ENCODE data around the gene BMP7. TPM values are rescaled to one million over a fixed set of nuclear protein-coding genes. Genes with fewer than 3 reads are reported as not detected.
"Not testable (repeated sequence)": the region's sequence is repeated elsewhere in the genome, so short reads cannot be mapped to it uniquely, and the experiment has no call there.

The BMP7 gene
- total RNA-seq, 2 experiments from 2014 or later = not detected

DNA sequence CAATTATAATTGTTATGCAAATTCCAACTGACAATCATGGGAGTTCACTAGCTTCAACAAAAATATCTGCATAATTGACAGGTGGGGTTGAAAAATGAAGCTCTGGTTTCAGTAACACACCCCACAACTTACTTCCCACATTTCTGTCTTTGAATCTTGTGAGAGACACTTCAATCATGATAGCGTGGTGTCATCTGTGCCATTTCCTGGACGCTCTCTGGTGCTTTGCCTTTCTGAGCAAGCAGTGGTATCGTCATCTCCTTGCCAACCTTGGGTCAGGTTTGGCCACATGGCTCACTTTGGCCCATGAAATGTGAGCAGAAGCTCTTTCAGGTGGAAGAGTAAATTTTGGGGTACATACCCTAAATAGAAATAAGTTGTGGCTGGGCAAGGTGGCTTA, 10.2 kb downstream of the BMP7 start:
- POLR2A ChIA-PET = no interaction called here

DNA sequence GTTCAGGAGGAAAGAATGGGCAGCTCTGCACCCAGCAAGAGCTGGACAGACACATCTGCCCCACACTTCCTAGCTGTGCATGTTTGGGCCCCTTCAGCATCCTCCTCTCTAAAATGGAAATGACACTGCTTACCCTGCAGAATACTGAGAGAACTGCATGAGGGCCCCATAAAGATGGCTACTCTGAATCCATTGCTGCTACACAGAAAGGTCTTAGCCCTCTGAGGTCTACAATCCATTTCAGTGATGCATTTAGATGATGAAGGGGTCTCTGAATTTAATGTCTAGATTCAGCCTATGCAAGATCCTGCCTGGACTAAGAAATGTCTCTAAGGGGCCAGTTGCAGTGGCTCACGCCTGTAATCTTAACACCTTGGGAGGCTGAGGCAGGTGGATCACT, 11.3 kb downstream of the BMP7 start:
- ChIA-PET CTCF (no interaction called here), POLR2A (no interaction called here)

More for the DNA sequence above, 10.2 kb downstream of the BMP7 start:
- CTCF ChIA-PET = no interaction called here

DNA sequence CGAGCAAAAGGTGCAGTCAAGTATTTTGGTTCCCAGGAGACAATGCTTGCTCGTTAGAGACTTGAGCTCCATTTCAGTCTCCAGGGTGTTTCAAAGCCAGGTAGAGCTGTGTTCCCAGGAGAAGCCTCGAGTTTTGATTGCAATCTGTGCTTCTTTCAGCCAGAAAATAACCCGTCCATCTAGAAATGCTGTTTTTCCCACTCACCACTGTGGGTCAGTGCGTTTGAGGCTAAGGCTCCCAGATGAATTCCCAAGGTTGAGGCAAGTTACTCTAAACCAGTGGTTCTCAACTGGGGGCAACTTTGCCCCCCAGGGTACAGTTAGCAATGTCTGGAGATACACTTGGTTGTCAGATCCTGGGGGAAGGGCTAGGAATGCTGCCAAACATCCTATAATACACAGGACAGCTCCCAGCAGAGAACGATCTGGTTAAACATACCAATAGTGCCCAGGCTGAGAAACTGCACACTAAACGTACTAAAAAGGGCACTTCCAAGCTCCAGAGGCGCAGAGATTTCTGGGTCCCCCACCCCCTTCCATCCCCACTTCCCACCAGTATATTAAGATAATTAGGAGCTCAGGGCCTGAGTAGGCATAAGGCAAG, 13.8 kb downstream of the BMP7 start:
- ChIA-PET POLR2A (no interaction called here), CTCF (no interaction called here)

DNA sequence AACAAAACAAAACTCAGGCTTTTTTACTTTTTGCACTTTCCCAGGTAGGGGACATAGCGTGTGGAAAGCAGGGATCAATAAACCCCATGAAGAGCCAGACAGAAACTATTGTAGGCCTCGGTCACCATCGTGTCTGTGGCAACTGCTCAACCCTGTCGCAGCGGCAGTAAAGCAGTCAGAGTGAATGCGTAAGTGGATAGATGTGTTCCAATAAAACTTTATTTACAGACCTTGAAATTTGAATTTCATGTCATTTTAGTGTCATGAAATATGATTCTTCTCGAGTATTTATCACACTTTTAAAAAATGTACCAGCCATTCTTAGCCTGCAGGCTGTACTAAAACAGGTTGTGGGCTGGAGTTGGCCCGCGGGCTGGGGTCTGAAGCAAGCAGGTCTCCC, 14.5 kb downstream of the BMP7 start:
- ChIA-PET POLR2A (no interaction called here), CTCF (no interaction called here)

DNA sequence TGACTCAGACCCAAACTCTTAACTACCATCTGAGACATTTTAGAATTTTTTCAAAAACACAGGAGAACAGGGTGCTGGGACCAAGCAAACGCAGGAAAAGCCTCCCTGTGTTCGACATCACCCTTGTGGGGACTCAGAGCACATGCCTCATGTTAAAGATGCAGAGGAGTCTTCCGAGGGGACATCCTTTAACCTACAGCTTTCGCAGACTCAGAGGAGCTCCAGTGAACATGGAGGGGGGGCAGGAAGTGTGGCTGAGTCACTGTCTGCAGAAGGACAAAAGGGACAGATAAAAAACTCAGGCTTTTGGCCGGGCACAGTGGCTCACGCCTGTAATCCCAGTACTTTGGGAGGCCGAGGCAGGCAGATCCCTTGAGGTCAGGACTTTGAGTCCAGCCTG, 15.1 kb downstream of the BMP7 start:
- ChIA-PET POLR2A (no interaction called here), CTCF (no interaction called here)

DNA sequence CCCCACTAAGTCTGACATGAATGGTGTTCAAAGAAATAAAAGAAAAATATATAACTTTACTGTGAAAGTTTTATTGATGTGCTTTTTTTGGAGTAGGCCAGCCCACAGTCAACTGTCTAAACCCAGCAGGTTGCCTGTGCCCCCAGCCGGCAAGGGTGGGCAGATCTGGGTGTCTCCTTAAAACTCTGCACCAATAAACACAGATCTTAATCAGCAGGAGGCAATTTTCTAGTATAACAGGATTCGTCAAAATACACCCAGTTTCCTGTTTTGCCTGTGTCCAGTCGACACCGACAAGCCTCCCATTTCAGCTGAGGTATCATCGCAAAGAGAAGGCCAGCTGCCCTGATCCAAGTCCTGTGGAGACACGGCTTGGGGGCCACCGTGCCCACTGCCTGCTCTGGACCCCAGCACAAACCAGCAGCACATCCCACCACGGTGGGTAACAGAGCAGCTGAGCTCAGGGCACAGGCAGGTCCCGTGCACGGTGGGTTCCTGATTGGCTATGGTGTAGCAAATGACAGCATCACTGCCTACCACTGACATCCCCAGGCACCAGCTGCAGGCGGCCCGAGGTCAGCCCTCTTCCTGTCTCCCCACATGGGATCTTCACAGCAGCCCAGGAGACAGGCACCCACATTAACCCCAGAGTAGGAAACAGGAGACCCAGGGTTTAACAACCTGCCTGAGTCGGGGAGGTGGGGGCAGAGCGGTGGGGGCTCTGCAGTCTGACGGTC, 15.7 kb downstream of the BMP7 start:
- POLR2A ChIA-PET = no interaction called here
- CTCF ChIA-PET = no interaction called here

DNA sequence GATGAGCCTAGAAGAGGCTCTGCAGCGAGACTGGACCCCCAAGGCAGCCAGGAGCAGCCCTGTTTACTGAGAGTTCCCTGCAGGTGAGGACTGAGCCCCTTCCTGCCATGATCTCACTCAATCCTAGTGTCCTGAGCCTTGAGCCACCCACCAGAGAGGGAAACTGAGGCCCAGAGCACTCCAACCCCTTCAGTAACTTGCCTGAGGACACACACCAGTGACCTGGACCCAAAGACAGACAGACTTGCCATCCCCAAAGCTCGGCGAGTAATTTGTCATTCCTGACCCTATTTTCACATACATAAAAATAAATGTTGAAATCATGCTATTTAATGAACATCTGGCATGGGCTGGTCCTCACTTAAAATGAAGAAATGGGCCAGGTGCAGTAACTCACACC, 16.7 kb downstream of the BMP7 start:
- POLR2A ChIA-PET = no interaction called here

DNA sequence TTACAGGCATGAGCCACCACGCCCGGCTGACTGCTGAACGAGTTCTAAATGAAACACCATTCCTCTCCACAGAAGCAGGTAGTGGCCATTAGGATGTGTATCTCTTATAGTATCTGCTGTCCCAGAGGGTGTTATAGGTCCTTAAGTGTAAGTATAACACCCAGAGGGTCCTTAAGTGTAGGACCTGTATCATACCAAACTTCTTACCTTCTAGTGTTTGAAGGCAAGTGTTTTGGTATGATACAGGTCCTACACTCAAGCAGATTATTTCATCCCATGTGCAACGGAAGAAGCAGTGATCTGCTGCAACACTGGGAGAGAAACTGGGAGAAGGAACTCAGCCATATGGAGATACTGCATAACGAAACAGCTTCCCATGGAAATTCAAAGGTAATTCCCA, 17.4 kb downstream of the BMP7 start:
- CTCF ChIA-PET = no interaction called here
- POLR2A ChIA-PET = no interaction called here

More for the DNA sequence above, 16.7 kb downstream of the BMP7 start:
- CTCF ChIA-PET = no interaction called here

DNA sequence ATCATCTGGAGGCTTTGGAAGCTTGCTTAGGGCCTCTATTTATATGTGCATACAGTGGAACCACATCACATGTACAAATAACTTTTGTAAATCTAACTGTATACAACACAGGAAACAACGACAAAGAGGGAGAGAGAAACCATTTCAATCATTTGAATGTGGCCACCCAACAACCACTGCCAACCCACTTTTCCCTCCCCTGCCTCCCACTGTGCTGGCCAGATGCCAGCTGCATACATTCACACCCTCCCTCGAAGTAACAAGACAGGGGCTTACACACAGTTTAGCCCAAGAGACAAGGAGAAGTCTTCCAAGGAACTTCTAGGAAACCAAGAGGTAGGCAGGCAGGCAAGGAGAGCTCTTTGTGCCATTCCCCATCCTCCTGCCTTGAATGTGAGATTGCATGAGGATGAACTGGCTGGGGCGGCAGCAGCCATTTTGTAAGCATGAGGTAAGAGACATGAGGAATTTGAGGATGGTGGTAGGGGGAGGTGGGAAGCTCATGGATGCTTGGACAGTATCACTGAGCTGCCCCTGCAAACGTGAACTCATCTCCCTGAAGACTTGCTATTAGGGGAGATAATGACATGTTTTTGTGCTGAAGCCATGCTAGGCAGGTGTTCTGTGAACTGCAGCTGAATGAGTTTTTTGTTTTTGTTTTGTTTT, 18.2 kb downstream of the BMP7 start:
- CTCF ChIA-PET = no interaction called here
- POLR2A ChIA-PET = no interaction called here

DNA sequence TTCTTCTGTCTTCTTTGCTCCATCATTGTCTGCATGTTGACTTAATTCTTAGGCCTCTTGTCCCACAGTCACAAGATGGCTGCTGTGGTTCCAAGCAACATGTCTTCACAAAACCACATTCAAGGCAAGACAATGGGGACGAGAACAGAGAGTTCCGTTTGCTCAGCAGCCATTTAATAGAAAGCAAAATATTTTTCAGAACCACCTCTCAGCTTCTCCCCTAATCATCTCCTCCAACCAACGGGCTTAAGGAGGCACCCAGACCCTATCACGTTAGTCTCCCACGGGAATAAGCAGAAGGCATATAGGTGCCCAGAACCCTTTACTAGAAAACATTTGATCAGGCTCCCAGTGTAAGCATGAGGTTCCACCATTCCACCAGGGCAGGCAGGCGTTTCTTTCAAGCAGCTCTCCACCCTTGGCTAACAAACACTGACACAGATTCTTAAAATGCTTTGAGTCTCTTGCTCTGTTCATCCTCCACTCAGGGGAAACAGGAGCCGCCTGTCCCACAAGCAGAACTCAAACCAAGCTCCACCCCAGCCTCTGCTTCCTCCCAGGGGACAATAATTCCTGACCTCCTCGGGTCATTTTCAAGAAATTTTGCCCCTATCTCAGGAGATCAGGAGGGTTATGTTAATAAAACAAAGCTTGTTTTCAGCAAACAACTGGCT, 19.0 kb downstream of the BMP7 start:
- POLR2A ChIA-PET = no interaction called here
- CTCF ChIA-PET = no interaction called here

DNA sequence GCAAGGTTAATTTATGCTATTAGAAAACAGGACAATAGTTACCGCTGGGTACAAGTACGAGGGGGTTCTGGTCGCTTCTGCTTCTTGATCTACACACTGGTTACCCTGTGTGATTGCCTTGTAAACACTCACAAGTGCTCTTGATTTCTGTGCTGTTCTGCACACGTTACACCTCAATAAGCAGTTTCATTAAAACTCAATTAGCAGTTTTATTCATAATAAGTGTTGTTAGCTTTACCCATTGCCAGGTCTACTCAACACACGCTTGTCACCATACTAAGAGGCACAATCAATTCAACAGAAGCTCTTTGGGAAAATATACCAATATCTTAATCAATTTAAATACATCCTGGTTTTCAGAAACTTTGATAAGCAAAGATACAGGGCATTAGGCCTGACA, 20.4 kb downstream of the BMP7 start:
- CTCF ChIA-PET = no interaction called here
- POLR2A ChIA-PET = no interaction called here

DNA sequence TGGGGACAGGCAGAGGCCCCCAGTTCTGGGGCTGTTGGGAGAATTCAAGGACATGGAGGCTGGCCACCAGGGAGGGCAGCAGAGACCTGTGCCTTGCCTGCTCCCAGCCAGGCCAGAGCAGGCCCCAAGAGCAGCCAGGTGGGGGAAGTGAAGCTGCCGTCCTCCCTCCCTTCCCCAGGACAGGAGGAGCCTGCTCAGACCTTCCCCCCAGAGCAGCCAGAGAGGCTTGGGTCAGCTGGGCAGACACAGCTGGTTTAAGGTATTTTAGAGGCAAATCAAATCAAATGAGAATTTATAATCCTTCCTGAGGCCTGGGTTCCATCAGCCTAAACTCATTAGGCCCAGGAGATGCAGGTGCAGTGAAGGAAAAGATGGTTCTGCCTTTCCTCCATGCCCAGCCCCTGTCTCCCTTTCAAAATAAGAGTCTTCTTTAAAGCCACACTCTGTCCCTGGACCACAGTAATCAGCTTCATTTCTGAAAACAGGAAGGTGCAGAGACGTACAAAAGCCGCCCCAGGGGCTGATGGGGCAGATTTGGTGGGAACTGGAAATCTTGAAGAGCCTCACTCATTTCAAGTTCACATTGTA, 21.7 kb downstream of the BMP7 start:
- CTCF ChIA-PET = no interaction called here
- POLR2A ChIA-PET = no interaction called here

DNA sequence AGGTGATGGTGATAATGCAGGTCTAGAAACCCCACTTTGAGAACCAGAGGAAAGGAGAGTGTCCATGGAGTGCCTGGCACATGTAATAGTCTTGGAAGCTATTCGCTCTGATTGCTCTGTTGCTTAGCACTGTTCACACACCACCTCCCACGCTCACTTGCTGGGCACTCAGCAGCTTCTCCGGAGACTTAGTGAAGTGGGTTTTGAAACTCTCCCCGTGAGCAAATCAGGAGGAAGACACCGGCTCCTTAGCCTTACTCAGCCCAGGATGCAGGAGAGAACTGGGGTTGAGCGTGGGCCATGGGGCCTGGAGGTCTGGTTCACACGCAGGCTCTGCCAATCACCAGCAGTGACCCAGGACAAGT, 22.2 kb downstream of the BMP7 start:
- ChIA-PET CTCF (no interaction called here), POLR2A (no interaction called here)

DNA sequence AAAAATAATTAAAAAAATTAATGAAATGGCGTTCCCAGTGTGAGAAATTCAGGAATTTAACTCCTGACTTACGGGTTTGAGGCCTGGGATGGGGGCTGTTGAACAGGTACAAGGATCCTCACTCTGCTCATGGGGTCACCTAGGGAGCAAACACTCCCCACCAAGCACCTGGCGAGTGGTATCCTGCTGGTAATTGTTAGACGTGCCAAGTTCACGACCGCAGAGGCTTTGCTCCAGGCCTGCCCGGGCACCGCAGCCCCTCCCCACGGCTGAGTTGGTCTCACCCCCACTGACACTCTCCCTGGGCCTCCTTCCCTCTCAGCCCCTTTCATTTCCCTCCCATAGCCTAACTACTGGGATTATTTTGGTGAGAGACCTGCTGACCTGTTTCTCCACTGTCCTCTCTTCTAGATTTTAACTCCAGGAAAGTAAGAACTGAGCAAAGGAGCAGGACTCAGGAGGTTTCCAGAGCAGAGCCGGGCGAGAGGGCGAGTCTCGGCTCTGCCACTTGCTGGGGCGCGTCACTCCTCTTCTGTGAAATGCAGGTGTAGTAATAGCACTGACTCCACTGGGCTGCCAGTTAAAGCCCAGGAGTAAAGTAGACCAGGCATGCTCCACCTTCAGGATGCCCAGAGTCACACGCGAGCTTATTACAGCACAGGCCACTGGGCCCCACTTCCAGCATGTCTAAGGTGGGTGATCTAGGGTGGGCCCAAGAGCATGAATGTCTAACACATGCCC, 22.8 kb downstream of the BMP7 start:
- ChIA-PET POLR2A (no interaction called here), CTCF (no interaction called here)

DNA sequence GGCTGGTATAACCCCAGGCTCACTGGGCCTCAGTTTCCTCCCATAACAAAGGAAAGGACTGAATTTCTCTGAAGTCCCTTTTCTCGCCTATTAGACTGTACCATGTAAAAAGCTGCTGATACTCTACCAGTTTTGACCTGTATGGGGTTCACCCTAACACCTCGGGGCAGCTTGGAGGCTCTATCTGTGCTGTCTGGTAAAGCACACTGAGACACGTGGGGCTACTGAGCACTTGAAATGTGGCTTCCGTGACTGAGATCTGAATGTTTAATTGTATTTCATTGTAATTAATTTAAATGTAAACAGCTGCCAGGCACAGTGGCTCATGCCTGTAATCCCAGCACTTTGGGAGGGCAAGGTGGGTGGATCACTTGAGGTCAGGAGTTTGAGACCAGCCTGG, 24.0 kb downstream of the BMP7 start:
- POLR2A ChIA-PET = no interaction called here

DNA sequence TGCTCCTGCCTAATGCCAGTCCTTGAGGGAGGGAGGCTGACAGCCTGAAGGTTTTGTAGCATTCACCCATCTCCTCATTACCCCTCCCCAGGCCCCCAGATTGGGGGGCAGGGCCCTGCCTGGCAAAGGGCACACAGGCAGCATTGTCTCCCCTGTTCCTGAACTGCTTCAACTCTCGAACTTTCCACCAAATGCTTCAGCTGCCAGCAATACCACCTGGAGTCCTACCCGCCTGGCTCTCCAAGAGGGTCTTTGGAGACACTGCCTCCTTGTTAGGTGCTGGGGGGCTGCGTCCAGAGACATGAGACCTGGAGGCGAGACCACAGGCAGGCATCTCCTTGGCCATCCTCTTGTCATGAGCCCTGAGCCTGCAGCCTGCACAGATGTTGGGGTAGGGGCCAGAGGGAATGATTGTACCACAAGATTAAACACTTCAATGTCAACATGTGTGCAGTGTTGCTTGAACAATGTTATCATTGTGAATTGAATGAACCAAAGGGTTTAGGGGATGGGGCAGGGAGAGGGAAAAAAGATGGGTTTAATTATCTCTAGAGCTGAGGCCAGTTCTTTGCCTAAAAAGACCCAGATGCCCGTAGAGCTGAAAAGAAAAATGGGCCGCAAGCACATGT, 25.0 kb downstream of the BMP7 start:
- POLR2A ChIA-PET = no interaction called here
- CTCF ChIA-PET = no interaction called here

More for the DNA sequence above, 24.0 kb downstream of the BMP7 start:
- CTCF ChIA-PET = no interaction called here

DNA sequence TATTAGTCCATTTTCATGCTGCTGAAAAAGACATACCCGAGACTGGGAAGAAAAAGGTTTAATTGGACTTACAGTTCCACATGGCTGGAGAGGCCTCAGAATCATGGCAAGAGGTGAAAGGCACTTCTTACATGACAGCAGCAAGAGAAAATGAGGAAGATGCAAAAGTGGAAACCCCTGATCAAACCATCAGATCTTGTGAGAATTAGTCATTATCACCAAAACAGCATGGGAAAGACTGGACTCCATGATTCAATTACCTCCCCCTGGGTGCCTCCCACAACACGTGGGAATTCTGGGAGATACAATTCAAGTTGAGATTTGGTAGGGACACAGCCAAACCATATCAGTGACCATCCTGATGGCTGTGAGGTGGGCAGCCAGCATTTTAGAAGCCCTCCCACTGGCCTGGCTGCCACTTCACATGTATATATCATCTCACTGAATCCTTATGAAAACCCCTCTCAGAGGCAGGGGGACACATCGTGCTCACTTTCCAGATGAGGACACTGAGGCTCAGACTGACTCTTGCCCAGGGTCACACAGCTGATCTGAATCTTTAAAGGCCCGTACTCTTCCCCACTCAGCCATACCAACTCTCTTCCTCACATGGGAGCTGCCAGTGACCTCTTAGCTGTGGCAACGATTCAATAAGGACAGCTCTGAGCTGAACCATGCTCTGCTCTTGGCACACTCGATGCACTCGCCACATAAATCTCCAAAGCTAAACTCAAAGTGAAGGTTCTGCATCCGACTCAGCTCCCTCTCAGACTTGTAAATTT, 25.7 kb downstream of the BMP7 start:
- ChIA-PET CTCF (no interaction called here), POLR2A (no interaction called here)

DNA sequence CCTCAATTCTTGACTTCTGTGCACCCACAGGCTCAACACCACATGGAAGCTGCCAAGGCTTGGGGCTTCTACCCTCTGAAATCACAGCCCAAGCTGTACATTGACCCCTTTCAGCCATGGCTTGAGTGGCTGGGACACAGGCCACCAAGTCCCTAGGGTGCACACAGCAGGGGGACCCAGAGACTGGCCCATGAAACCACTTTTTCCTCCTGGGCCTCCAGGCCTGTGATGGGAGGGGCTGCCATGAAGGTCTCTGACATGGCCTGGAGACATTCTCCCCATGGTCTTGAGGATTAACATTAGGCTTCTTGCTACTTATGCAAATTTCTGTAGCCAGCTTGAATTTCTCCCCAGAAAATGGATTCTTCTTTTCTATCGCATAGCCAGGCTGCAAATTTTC, 26.7 kb downstream of the BMP7 start:
- POLR2A ChIA-PET, CTCF ChIA-PET: not testable (repeated sequence)

DNA sequence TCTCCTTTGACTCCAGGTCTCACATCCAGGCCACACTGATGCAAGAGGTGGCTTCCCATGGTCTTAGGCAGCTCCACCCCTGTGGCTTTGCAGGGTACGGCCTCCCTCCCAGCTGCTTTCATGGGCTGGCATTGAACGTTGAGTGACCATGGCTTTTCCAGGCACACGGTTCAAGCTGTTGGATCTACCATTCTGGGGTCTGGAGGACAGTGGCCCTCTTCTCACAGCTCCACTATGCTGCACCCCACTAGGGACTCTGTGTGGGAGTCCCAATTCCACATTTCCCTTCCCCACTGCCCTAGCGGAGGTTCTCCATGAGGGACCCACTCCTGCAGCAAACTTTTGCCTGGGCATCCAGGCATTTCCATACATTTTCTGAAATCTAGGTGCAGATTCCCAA, 27.1 kb downstream of the BMP7 start:
- CTCF ChIA-PET, POLR2A ChIA-PET: not testable (repeated sequence)
